GM19324 (cell line): Measurements from ENCODE around the gene IMPA2.
A peak's percentile ranks its signal among the peaks of the same experiment; 100 is the strongest.

ENCODE experiments used
- ATAC-seq: cut with Tn5 transposase; IDR thresholded peaks from one replicate; pipeline ENCODE4 v1.9.1; 2021; ENCODE audit warnings: mild to moderate bottlenecking, moderate library complexity; ENCODE audit not compliant: unreplicated experiment, low FRiP score

IMPA2 gene

GRCh38 chr18:12043811-12044210 is 62.5 kb downstream of the IMPA2 start:
- ATAC-seq: no peak

GRCh38 chr18:12044591-12044990 is 63.3 kb downstream of the IMPA2 start:
- no peak for ATAC-seq

GRCh38 chr18:12046046-12046750 is 64.9 kb downstream of the IMPA2 start:
- no peak for ATAC-seq

GRCh38 chr18:12046751-12047335 is 65.5 kb downstream of the IMPA2 start:
- ATAC-seq: no peak

- no peak for ATAC-seq
Measured at GRCh38 chr18:12048010-12048826, 66.9 kb downstream of the IMPA2 start.

GRCh38 chr18:12048827-12049175 is 67.5 kb downstream of the IMPA2 start:
- ATAC-seq: no peak

- ATAC-seq: peak; percentile 92
Measured at GRCh38 chr18:12049978-12050811, 68.9 kb downstream of the IMPA2 start.

GRCh38 chr18:12052866-12053265 is 71.6 kb downstream of the IMPA2 start:
- ATAC-seq: no peak

- no peak for ATAC-seq
Measured at GRCh38 chr18:12053289-12053688, 72.0 kb downstream of the IMPA2 start.

- ATAC-seq: no peak
Measured at GRCh38 chr18:12056034-12056883, 75.0 kb downstream of the IMPA2 start.

- no peak for ATAC-seq
Measured at GRCh38 chr18:12056884-12057402, 75.6 kb downstream of the IMPA2 start.

- ATAC-seq: no peak
Measured at GRCh38 chr18:12057419-12058039, 76.2 kb downstream of the IMPA2 start.

- ATAC-seq: no peak
Measured at GRCh38 chr18:12059334-12060181, 78.3 kb downstream of the IMPA2 start.

GRCh38 chr18:12060182-12060870 is 79.0 kb downstream of the IMPA2 start:
- no peak for ATAC-seq

GRCh38 chr18:12061685-12062084 is 80.4 kb downstream of the IMPA2 start:
- no peak for ATAC-seq

GRCh38 chr18:12062974-12063373 is 81.7 kb downstream of the IMPA2 start:
- ATAC-seq: no peak

GRCh38 chr18:12064086-12064763 is 82.9 kb downstream of the IMPA2 start:
- ATAC-seq: no peak
